GM19328 (cell line): ENCODE data around the gene MYOF.
A peak's percentile ranks its signal among the peaks of the same experiment; 100 is the strongest.
"Not testable (repeated sequence)": the region's sequence is repeated elsewhere in the genome, so short reads cannot be mapped to it uniquely, and the experiment has no call there.

Source experiments
- ATAC-seq: cut with Tn5 transposase; IDR thresholded peaks from one replicate; pipeline ENCODE4 v1.9.1; 2021; ENCODE audit warnings: mild to moderate bottlenecking, moderate library complexity; ENCODE audit not compliant: unreplicated experiment

MYOF gene

GRCh38 chr10:93392121-93392520 lies 90.0 kb downstream of the MYOF start:
- no peak for ATAC-seq

GRCh38 chr10:93390306-93391090 lies 91.6 kb downstream of the MYOF start:
- ATAC-seq, result no peak

DNA sequence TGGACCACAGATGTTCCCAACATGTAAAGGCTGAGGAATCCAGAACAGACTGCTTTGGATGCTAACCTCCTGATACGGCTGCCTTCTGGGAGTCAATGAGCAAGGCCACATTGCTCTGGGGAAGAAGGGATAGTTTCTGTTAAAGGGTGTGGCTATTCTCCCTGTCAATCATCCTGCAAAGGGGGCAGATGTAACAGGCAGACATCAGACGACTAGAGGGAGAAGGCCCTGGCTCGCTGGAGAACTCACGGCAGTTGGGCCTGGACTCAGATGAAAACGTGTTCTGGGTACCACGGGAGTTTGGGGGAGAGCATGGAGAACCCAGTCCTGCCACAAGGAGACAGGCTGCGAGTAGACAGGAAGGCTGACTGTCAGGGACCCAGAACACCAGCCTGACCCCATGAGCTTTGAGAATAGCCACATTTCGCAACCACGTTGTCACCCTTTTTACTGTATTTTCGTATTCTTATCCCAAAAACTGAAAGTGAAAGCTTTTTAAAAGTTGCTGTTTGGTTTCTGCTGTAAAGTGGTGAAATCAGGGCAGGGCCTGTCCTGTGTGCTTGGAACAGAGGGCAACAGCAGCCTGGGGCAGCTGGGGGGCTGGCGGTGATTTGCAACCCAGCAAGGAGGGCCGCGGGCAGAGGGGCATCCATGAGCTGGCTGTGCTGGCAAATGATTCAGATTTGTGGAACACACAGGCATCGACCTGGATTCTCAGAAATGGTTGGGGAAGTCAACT lies 95.3 kb downstream of the MYOF start:
- ATAC-seq, result no peak

DNA sequence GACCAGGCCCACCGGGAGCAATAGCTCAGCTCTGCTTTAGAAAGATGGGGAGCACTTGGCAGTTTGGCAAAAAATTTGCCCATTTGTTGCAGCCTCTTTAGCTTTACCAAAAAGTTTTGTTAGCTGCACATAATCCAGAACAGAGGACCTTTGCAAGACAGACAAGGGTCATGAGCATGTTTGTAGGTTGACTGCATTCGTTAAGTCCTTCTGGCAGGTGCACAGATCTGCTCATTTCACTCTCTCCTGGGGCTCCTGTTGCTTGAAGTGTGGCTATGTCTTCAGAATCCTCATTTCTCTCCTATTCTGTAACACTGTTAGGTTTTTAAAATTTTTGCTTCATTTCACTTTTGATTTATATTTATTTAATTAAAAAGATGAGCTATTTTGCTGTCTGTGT lies 96.8 kb downstream of the MYOF start:
- no peak for ATAC-seq

GRCh38 chr10:93384006-93384405 lies 98.1 kb downstream of the MYOF start:
- ATAC-seq, result no peak

- no peak for ATAC-seq
Measured at GRCh38 chr10:93383562-93383981, 98.6 kb downstream of the MYOF start.

DNA sequence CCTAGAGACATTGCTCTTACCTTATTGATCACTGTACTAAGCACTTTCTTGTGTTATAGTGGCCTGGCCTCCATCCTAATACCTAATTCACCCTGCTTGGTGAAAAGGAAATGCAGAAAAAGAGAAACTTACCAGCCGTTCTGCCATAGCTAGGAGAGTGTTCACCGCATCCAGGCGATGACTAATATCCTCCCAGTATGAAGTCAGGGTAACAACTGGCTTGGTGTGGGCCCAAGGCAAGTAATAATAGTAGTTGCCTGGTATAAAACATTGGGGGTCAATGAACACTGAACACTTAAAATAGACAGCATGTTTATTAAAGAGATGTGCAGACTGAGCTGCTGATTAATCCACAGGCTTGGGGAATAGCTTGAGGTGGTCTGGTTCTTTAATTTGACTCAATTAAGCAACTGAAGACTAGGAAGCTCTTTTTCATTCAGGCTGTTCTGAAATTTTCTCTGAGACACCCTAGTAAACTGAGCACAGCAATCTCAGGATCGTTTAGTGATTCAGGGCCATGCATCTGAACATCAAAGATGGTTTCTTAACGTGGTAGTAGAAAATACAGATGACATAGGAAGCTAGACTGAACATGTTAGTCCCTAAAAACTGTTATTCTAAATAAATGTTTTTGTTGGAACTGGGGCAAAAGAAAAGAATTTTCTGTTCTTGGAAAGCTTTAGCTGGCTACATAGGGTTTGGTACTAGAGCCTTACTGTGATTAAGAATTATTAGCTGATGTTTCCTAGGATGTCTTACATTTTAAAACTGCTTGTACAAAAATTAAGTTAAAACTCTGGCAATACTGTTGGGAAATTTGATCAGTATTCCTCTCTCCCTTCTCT lies 102.2 kb downstream of the MYOF start:
- ATAC-seq, result no peak

GRCh38 chr10:93378997-93379730 lies 103.0 kb downstream of the MYOF start:
- no peak for ATAC-seq

DNA sequence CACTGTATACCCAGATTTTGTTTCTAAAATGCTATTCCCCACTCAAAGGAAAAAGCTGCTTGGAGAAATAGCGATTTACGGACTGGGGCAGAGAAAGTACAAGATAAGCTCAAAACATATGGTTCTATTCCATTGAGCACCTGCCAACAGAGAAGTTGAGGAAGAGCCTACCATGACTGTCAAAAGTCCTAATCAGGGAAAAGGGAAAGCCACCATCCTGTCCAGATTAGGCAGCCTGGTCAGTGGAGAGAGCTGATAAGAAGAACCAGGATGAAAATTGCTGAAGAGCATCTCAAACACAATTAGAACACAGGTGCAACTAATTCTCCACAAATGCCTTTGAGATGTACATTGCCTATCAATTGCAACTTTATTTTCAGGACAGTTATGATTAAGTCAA lies 104.1 kb downstream of the MYOF start:
- no peak for ATAC-seq

- ATAC-seq, result peak; percentile 67
Measured at GRCh38 chr10:93376372-93377293, 105.5 kb downstream of the MYOF start.

DNA sequence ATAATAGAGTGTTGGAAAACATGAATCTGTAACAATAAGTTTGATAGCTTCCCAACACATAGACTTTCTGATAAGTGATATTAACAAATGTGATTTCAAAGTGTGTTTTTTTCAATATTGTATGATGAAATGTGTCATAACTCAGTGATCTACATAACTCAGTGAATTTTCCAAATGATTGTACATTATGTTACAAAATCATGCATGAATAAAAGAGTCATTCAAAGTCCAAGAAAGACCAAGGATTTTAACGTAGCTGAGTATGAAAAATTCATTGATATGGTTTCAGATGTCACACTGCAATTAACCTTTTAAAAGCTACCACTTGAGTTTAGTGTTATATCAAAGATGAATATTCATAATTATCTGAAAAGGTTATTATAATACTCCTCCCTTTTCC lies 111.2 kb downstream of the MYOF start:
- ATAC-seq, result no peak

DNA sequence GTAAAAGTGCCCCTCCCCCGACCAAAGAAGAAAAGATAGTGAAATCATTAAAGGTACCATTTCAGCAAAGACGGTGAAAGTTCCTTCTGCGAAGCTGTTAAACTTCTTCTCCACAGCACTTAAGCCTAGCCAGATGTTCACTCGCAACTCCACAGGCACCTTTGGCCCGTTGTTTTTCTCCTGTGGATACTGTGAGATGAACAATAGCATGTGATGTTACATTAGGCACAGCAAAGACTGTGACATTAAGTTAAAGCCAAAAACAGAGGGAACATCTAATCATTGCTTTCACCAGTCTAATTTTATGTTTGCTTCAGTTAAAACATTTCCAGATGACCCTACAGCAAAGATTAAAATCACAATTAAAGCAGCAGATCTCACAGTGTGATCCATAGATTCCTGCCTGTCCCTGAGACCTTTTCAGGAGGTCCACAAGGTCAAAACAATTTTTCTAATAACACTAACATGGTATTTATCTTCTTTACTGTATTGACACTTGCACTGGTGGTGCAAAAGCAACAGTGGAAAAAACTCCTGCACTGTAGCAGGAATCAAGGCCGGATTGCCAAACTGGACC lies 112.5 kb downstream of the MYOF start:
- ATAC-seq, result no peak

- ATAC-seq, result no peak
Measured at GRCh38 chr10:93368210-93368609, 113.9 kb downstream of the MYOF start.

DNA sequence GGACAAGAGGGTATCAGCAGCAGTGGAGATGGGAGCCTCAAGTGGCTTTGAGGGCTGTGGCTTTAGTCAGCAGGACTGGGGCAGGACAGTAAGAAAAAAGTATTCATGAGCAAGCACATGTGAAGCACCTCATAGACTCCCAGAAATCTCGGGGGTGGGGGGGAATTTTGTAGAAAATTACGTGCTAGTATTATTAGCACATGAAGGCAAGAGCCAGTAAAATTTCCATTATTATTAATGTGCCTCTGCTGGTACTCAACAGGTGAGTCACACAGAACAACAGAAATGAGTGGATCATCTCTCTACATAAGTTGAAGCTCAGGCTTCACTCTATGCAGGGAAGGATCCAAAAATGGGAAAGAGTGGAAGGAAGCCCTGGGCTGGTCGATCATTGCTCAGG lies 114.5 kb downstream of the MYOF start:
- ATAC-seq, result no peak

- ATAC-seq, result no peak
Measured at GRCh38 chr10:93364966-93365365, 117.2 kb downstream of the MYOF start.

GRCh38 chr10:93363891-93364648 lies 118.1 kb downstream of the MYOF start:
- ATAC-seq, result no peak

- not testable (repeated sequence) for ATAC-seq
Measured at GRCh38 chr10:93358398-93358797, 123.7 kb downstream of the MYOF start.

DNA sequence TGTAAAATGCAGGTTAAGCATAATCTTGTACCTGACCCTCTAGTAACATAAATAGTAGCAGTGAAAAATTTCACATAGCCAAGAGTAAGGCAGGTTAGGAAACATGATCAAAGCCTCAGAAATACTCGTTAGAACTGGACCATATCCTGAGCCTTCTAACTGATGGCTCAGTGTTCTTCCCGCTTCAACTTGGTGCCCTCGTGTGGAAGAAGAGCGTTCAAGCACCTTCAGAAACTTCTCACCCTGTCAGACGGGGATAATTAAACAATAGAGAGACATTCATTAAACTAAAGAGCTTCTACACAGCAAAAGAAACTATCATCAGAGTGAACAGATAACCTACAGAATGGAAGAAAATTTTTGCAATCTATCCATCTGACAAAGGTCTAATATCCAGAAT lies 124.5 kb downstream of the MYOF start:
- ATAC-seq, result no peak

- no peak for ATAC-seq
Measured at GRCh38 chr10:93356516-93356915, 125.6 kb downstream of the MYOF start.
